HG03442 (cell line): Measurements from ENCODE around the gene IBTK.
"Not testable (repeated sequence)": the region's sequence is repeated elsewhere in the genome, so short reads cannot be mapped to it uniquely, and the experiment has no call there.

Experiments used
- ATAC-seq: cut with Tn5 transposase; IDR thresholded peaks from one replicate; pipeline ENCODE4 v1.9.1; 2021; ENCODE audit warnings: mild to moderate bottlenecking, moderate library complexity; ENCODE audit not compliant: unreplicated experiment

IBTK gene

GRCh38 chr6:82182756-82183155 is 64.8 kb downstream of the IBTK start:
- peak; percentile 43 for ATAC-seq

- no peak for ATAC-seq
Observed at GRCh38 chr6:82179415-82179814, 68.1 kb downstream of the IBTK start.

GRCh38 chr6:82178759-82179112 is 68.8 kb downstream of the IBTK start:
- ATAC-seq, result no peak

GRCh38 chr6:82178077-82178758 is 69.3 kb downstream of the IBTK start:
- ATAC-seq, result no peak

- ATAC-seq, result no peak
Observed at GRCh38 chr6:82176616-82177015, 70.9 kb downstream of the IBTK start.

GRCh38 chr6:82172594-82172993 is 75.0 kb downstream of the IBTK start:
- ATAC-seq, result no peak

GRCh38 chr6:82169138-82169876 is 78.2 kb downstream of the IBTK start:
- ATAC-seq, result no peak

GRCh38 chr6:82166493-82166892 is 81.1 kb downstream of the IBTK start:
- no peak for ATAC-seq

- ATAC-seq, result no peak
Observed at GRCh38 chr6:82160255-82160990, 87.1 kb downstream of the IBTK start.

GRCh38 chr6:82152786-82153185 is 94.8 kb downstream of the IBTK start:
- ATAC-seq, result not testable (repeated sequence)

- not testable (repeated sequence) for ATAC-seq
Observed at GRCh38 chr6:82151147-82151546, 96.4 kb downstream of the IBTK start.

GRCh38 chr6:82145926-82146452 is 101.6 kb downstream of the IBTK start:
- ATAC-seq, result no peak

- no peak for ATAC-seq
Observed at GRCh38 chr6:82144852-82145340, 102.6 kb downstream of the IBTK start.

GRCh38 chr6:82144007-82144851 is 103.3 kb downstream of the IBTK start:
- ATAC-seq, result peak; percentile 83

- no peak for ATAC-seq
Observed at GRCh38 chr6:82143041-82143481, 104.5 kb downstream of the IBTK start.

- ATAC-seq, result no peak
Observed at GRCh38 chr6:82142524-82142923, 105.0 kb downstream of the IBTK start.

GRCh38 chr6:82138075-82138791 is 109.3 kb downstream of the IBTK start:
- ATAC-seq, result no peak

- no peak for ATAC-seq
Observed at GRCh38 chr6:82131441-82131840, 116.1 kb downstream of the IBTK start.

GRCh38 chr6:82129797-82130196 is 117.7 kb downstream of the IBTK start:
- no peak for ATAC-seq

- ATAC-seq, result not testable (repeated sequence)
Observed at GRCh38 chr6:82128973-82129372, 118.6 kb downstream of the IBTK start.
